Stimulated activated naive B cell treated with anti-CD40 and anti-IgM and Interleukin-4, amounts not matched to agents 10 μg/mL and 1 μg/mL and 100 μg/mL, for 72 hours (primary cell): ENCODE data around the gene AP2B1.
"Not testable (repeated sequence)": the region's sequence is repeated elsewhere in the genome, so short reads cannot be mapped to it uniquely, and the experiment has no call there.

ENCODE experiments used
- ATAC-seq, 2 donors: fragments of 150-1000 bp; cut with Tn5 transposase; replicated peaks; 2 replicates each; pipeline ENCODE4 v1.10.0; 2021; ENCODE audit warnings: moderate library complexity in 1 of 2
- DNase-seq: peaks from one replicate; pipeline ENCODE4 v3.0.0; 2021
- H3K27ac Mint-ChIP-seq: one replicate; pipeline ENCODE4 v1.8.0; 2022; ENCODE audit warnings: mild to moderate bottlenecking, mixed read lengths
- H3K27me3 Mint-ChIP-seq, 2 donors: one replicate each; pipeline ENCODE4 v1.8.0; 2022; ENCODE audit warnings: mixed read lengths in 2 of 2
- H3K36me3 Mint-ChIP-seq, 2 donors: one replicate each; pipeline ENCODE4 v1.8.0; 2022; ENCODE audit warnings: mixed read lengths in 2 of 2, mild to moderate bottlenecking in 1 of 2
- H3K4me1 Mint-ChIP-seq, 2 donors: one replicate each; pipeline ENCODE4 v1.8.0; 2022; ENCODE audit warnings: mixed read lengths in 2 of 2, mild to moderate bottlenecking in 1 of 2
- H3K4me3 Mint-ChIP-seq, 2 donors: one replicate each; pipeline ENCODE4 v1.8.0; 2022; ENCODE audit warnings: mild to moderate bottlenecking in 2 of 2, mixed read lengths in 2 of 2, moderate library complexity in 1 of 2
- H3K9me3 Mint-ChIP-seq, 2 donors: one replicate each; pipeline ENCODE4 v1.8.0; 2022; ENCODE audit warnings: mixed read lengths in 2 of 2, mild to moderate bottlenecking in 1 of 2

The AP2B1 gene

GRCh38 chr17:35679007-35679682 lies 92.0 kb downstream of the AP2B1 start:
- Mint-ChIP-seq H3K9me3 (no peaks in the 10 kb centered on the region), H3K4me1 (peaks cover 0 to 2% of the 10 kb centered on the region in 2 donors), H3K27ac (no peak overlapping the region), H3K4me3 (no peak overlapping the region), H3K36me3 (peaks cover 25 to 51% of the 10 kb centered on the region in 2 donors), H3K27me3 (no peaks in the 10 kb centered on the region)
- DNase-seq: no peak
- ATAC-seq: no peak

DNA sequence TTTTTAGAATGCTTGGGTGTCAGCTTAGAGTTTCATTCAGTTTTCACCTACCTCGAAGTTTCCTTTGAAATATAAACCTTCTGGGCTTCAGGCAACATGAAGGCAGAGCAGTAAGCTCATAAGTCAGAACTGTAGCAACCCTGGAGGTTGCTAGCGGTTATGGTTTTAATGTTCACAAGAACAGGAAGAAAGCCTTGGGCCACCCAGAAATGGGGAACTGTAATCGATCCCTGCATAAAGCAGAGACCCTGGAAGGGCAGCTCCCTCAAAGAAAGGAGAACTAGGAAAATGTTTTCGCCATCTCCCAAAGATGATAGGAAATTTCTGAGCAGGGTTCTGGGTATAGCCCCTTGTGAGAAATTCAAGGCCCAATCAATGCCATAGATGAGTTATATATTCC lies 96.5 kb downstream of the AP2B1 start:
- Mint-ChIP-seq H3K9me3 (no peaks in the 10 kb centered on the region), H3K4me3 (no peak overlapping the region), H3K36me3 (peaks cover 29 to 50% of the 10 kb centered on the region in 2 donors), H3K27me3 (no peaks in the 10 kb centered on the region), H3K4me1 (peaks cover 0 to 2% of the 10 kb centered on the region in 2 donors), H3K27ac (no peak overlapping the region)
- ATAC-seq (no peak), DNase-seq (no peak)

- ATAC-seq: no peak
Observed at GRCh38 chr17:35684055-35684802, 97.1 kb downstream of the AP2B1 start.

GRCh38 chr17:35692512-35693210 lies 105.5 kb downstream of the AP2B1 start:
- DNase-seq (no peak), ATAC-seq (no peak)
- H3K4me1 Mint-ChIP-seq: no peaks in the 10 kb centered on the region
- no peak overlapping the region for H3K4me3 Mint-ChIP-seq
- no peaks in the 10 kb centered on the region for H3K9me3 Mint-ChIP-seq
- no peak overlapping the region for H3K27ac Mint-ChIP-seq
- peaks cover 35 to 53% of the 10 kb centered on the region in 2 donors for H3K36me3 Mint-ChIP-seq
- no peaks in the 10 kb centered on the region for H3K27me3 Mint-ChIP-seq

More at GRCh38 chr17:35684055-35684802, 97.1 kb downstream of the AP2B1 start:
- H3K9me3 Mint-ChIP-seq: no peaks in the 10 kb centered on the region
- H3K36me3 Mint-ChIP-seq: peaks cover 28 to 50% of the 10 kb centered on the region in 2 donors
- no peaks in the 10 kb centered on the region for H3K27me3 Mint-ChIP-seq
- no peak overlapping the region for H3K27ac Mint-ChIP-seq
- H3K4me1 Mint-ChIP-seq: no peaks in the 10 kb centered on the region
- H3K4me3 Mint-ChIP-seq: no peak overlapping the region
- DNase-seq: no peak

- no peak for DNase-seq
- H3K4me3 Mint-ChIP-seq: no peak overlapping the region
- no peaks in the 10 kb centered on the region for H3K27me3 Mint-ChIP-seq
- no peak for ATAC-seq
- H3K4me1 Mint-ChIP-seq: no peaks in the 10 kb centered on the region
- peaks cover 26 to 43% of the 10 kb centered on the region in 2 donors for H3K36me3 Mint-ChIP-seq
- H3K9me3 Mint-ChIP-seq: no peaks in the 10 kb centered on the region
- no peak overlapping the region for H3K27ac Mint-ChIP-seq
Observed at GRCh38 chr17:35693662-35694061, 106.5 kb downstream of the AP2B1 start.

DNA sequence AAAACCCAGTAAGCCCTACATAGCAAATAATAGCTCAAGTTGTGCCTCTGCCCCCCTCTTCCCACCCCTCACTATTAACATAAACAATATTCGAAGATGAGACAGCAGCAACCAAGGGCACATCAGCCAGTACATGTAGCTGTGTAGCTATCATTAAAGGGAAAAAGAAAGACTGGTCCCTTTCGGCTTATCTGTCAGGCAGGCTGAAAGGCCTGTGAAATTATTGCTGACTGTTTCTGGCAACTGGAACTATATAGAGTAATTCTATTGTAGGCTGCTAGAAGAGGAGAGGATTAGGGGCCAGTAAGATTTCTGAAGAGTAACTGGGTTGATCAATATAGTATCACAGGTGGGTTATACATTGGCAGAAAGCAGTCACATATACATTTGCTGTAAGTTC lies 107.8 kb downstream of the AP2B1 start:
- Mint-ChIP-seq H3K4me3 (no peak overlapping the region), H3K9me3 (no peaks in the 10 kb centered on the region), H3K27ac (no peak overlapping the region), H3K27me3 (no peaks in the 10 kb centered on the region), H3K36me3 (peaks cover 21 to 34% of the 10 kb centered on the region in 2 donors), H3K4me1 (peaks cover 0 to under 1% of the 10 kb centered on the region in 2 donors)
- no peak for ATAC-seq
- no peak for DNase-seq

GRCh38 chr17:35695613-35696012 lies 108.5 kb downstream of the AP2B1 start:
- H3K27me3 Mint-ChIP-seq: no peaks in the 10 kb centered on the region
- H3K4me1 Mint-ChIP-seq: peaks cover 2 to 6% of the 10 kb centered on the region in 2 donors
- no peak overlapping the region for H3K4me3 Mint-ChIP-seq
- H3K9me3 Mint-ChIP-seq: no peaks in the 10 kb centered on the region
- H3K36me3 Mint-ChIP-seq: peaks cover 16 to 30% of the 10 kb centered on the region in 2 donors
- DNase-seq (no peak), ATAC-seq (no peak)
- H3K27ac Mint-ChIP-seq: no peak overlapping the region

DNA sequence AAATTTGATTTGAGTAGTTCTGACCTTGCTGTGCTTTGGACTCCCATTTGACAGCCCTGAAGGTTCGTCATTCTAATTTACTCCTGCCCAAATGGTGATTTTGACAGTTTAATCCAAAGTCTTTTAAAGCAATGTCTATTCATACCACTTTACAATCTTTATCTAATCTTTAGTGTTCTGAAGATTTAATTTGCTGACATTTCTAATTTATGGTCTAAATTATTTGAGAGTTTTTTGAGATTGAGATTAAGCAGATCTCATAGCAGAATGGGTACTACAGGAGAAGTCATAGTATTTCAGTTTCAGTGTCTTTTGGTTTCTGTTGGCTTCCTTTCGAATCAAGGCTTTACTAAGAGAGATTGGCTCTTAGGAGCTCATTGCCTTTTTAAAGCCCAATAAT lies 111.7 kb downstream of the AP2B1 start:
- Mint-ChIP-seq H3K4me3 (no peak overlapping the region), H3K27ac (no peak overlapping the region), H3K4me1 (peaks cover 4 to 6% of the 10 kb centered on the region in 2 donors), H3K27me3 (no peaks in the 10 kb centered on the region), H3K9me3 (peaks cover 6 to 7% of the 10 kb centered on the region in 2 donors), H3K36me3 (peaks cover 22 to 43% of the 10 kb centered on the region in 2 donors)
- ATAC-seq (no peak), DNase-seq (no peak)

DNA sequence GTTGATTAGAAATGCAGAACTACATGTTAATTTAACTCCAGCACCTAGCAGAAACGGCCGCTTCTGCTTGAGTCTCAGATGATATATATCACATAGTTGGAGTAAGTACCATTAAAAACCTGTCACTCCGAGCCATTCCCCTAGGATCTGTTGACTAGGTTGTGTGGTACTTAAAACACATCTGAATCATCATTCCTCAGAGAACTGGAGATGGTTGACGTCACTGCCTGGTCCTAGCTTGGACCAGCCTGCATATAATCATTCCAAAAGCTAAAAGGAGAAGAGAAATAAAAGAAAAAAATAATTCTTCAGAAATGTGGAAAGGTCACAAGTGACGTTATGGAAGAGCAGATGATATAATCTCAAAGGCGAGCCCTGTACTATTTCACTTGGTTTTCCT lies 113.0 kb downstream of the AP2B1 start:
- no peak overlapping the region for H3K4me3 Mint-ChIP-seq
- H3K4me1 Mint-ChIP-seq: peaks cover 4 to 6% of the 10 kb centered on the region in 2 donors
- peaks cover 6 to 7% of the 10 kb centered on the region in 2 donors for H3K9me3 Mint-ChIP-seq
- H3K27ac Mint-ChIP-seq: no peak overlapping the region
- H3K36me3 Mint-ChIP-seq: peaks cover 21 to 52% of the 10 kb centered on the region in 2 donors
- no peaks in the 10 kb centered on the region for H3K27me3 Mint-ChIP-seq
- ATAC-seq (no peak), DNase-seq (no peak)

GRCh38 chr17:35701491-35701890 lies 114.4 kb downstream of the AP2B1 start:
- ATAC-seq: no peak
- Mint-ChIP-seq H3K9me3 (peaks cover 6 to 7% of the 10 kb centered on the region in 2 donors), H3K27ac (no peak overlapping the region), H3K4me1 (peaks cover 4 to 14% of the 10 kb centered on the region in 2 donors), H3K4me3 (no peak overlapping the region), H3K36me3 (peaks cover 29 to 52% of the 10 kb centered on the region in 2 donors), H3K27me3 (no peaks in the 10 kb centered on the region)
- no peak for DNase-seq

GRCh38 chr17:35703308-35703707 lies 116.2 kb downstream of the AP2B1 start:
- H3K9me3 Mint-ChIP-seq, H3K27me3 Mint-ChIP-seq, ATAC-seq, H3K4me3 Mint-ChIP-seq, H3K27ac Mint-ChIP-seq, DNase-seq: not testable (repeated sequence)
- Mint-ChIP-seq H3K36me3 (peaks cover 30 to 55% of the 10 kb centered on the region in 2 donors), H3K4me1 (peaks cover 13 to 31% of the 10 kb centered on the region in 2 donors)

GRCh38 chr17:35705230-35705629 lies 118.1 kb downstream of the AP2B1 start:
- H3K27ac Mint-ChIP-seq: no peak overlapping the region
- no peak for DNase-seq
- H3K4me1 Mint-ChIP-seq: peaks cover 20 to 37% of the 10 kb centered on the region in 2 donors
- H3K36me3 Mint-ChIP-seq: peaks cover 30 to 68% of the 10 kb centered on the region in 2 donors
- no peak for ATAC-seq
- H3K4me3 Mint-ChIP-seq: no peak overlapping the region
- peaks cover 6 to 7% of the 10 kb centered on the region in 2 donors for H3K9me3 Mint-ChIP-seq
- H3K27me3 Mint-ChIP-seq: no peaks in the 10 kb centered on the region

DNA sequence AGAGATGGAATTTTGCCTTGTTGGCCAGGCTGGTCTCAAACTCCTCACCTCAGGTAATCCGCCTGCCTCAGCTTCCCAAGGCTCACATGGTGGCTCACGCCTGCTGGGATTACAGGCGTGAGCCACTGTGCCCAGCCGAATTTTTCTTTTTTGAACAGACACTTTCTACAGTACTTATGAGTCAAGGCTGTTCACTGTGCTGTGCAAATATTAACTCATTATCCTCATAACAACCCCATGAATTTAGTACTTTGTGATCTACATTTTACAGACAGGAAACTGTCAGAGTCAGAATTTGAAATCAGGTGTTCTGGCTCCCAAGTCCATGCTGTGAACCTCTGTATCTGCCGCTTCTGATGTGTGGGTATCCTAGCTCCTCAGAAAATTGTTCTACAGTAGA lies 118.6 kb downstream of the AP2B1 start:
- DNase-seq (no peak), ATAC-seq (no peak)
- H3K36me3 Mint-ChIP-seq: peaks cover 33 to 72% of the 10 kb centered on the region in 2 donors
- no peak overlapping the region for H3K27ac Mint-ChIP-seq
- H3K4me3 Mint-ChIP-seq: no peak overlapping the region
- peaks cover 20 to 34% of the 10 kb centered on the region in 2 donors for H3K4me1 Mint-ChIP-seq
- peaks cover 6 to 7% of the 10 kb centered on the region in 2 donors for H3K9me3 Mint-ChIP-seq
- H3K27me3 Mint-ChIP-seq: no peaks in the 10 kb centered on the region

GRCh38 chr17:35708149-35708548 lies 121.0 kb downstream of the AP2B1 start:
- Mint-ChIP-seq H3K27ac (no peak overlapping the region), H3K4me1 (peaks cover 18 to 34% of the 10 kb centered on the region in 2 donors), H3K9me3 (no peaks in the 10 kb centered on the region), H3K4me3 (no peak overlapping the region), H3K27me3 (no peaks in the 10 kb centered on the region), H3K36me3 (peaks cover 29 to 59% of the 10 kb centered on the region in 2 donors)
- ATAC-seq (peak in 1 of 2 donors; percentile 56), DNase-seq (no peak)
